HG03342 (cell line): ENCODE measurements around the gene E2F8.

ENCODE experiments used
- ATAC-seq: cut with Tn5 transposase; IDR thresholded peaks from one replicate; pipeline ENCODE4 v1.9.1; 2021; ENCODE audit warnings: mild to moderate bottlenecking, moderate library complexity; ENCODE audit not compliant: unreplicated experiment

The E2F8 gene

DNA sequence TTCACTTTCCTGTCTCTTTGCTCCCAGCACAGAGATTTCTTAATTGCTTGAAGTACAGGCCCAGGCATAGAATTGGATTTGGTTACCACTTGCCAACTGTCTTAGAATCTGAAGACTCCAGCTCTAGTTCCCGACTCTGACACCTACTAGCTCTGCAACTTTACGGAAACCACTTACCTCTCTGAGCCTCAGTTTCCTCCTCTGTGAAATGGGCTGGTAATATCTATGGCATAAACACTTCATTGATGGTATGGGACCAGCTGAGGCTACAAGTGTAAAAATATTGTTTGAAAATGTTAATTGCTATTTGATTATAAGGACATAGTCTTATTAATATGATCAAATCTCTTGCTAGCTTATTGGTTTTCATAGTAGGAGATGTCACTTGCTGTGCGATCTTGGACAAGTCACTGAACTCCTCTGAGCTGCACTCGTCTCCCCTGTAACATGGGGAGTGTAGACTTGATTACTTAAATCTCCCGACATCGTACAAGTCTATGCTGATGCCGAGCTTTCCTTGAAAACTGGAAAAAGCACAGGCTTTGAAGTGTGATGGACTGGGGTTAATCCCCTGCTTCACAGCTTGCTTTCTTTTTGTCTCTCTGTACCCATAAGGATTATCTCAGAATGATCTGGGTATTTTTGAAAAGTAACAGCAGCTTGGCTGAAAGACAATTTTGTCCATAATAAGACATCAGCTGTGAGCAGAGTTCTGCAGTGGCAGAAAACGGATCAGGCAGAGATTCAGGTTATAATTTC lies 11.8 kb upstream of the E2F8 start:
- no peak for ATAC-seq

DNA sequence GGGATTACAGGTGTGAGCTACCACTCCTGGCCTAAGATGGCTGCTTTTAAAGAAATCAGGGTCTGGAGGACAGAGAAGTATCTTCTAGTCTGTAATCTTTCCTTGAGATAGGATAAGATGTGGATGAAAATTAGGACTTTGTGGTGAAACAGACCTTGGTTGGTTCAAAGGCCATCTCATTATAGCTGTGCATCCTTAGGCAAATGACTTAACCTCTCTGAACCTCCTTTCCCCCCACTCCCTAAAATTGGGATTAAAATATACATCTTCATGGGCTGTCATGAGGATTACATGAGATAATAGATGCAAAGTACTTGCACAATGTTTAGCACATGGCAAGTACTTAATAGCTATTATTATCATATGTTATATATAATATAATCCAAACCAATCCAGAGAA lies 10.8 kb upstream of the E2F8 start:
- no peak for ATAC-seq

DNA sequence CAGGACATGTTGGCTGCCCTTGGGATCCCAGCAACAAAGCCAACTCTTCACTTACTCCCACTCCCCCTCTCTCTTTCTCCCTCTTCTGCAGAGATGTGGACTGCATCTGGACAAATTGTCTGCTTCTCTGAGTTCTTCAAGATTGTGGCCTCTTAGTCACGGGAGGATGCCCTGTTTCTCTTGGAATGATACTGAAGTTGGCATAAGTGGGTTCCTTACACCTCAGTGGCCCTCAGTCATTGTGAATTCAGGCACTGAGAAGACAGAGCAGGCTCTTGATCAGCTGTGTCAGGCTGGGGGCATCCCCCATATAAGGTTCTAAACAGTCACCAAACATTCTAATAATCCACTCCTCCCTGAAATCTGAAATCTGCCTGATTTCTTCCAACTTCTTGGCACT lies 6.1 kb upstream of the E2F8 start:
- ATAC-seq: no peak

DNA sequence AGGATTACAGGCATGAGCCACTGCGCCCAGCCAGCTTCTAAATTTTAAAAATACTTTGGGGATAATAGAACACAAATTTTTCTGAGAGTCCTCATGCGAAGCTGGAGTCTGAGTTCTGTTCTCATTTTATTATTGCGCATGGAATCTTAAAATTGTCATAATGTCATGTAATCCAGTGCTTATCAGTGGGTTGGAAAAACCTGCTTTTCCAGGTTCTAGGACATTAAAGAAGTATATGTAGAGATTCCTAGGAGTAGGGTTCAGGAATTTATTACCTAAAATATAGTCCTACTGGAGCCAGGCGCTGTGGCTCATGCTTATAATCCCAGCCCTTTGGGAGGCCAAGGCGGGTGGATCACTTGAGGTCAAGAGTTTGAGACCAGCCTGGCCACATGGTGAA lies 4.6 kb upstream of the E2F8 start:
- ATAC-seq: no peak

DNA sequence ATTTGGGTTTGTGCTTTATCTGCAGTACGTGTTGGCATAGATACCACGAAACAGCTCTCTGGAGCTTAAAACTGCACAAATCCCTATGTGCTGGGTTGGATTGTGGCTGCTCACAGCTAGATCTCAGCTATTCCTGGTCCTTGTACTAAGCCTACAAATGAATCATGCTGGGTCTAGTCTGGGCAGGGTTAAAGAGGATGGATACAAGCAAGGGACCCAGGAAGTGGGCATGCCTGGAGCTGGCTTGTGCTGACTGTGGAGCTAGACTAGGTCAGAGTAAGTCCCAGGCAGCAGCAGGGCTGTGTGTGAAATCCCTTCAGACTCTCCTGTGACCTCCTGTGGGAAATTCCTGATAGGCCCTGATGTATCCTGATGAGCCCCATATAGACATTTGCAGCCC lies 3.9 kb upstream of the E2F8 start:
- no peak for ATAC-seq

DNA sequence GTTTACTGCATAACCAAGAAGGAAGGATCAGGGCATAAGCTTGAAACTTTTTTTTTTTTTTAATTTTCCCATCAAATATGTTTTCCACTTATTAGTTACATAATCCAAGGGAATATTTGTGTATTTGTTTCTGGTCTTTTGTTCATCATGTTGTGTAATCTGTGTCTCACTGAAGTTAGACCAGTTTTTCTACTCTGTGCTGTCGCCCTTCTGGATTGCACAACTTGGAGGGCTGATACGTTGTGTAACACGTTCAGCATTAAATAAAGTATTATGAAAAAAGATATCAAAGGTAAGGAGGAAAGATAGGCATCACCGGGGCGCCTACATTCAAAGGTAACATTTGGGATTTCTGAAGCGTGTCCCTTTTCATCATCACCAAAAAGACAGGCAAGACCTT lies 3.3 kb upstream of the E2F8 start:
- ATAC-seq: no peak

DNA sequence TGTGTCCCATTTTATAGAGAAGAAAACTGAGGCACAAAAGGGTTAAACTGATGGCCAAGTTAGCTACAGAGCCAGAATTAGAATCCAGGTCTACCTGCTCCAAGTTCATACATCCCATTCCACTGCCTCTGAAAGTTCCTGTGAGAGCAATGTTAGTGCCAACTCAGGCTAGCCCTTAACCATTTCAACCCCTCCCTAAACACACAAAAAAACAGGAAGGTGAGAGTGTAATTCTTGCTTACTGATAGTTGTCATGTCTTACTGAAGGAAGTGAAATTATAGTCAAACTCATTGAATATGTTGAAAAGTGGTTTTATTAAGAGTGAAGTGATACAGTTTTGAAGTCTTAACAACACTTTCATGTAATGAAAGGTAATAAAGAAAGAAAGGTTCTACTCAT lies 2.9 kb upstream of the E2F8 start:
- no peak for ATAC-seq

DNA sequence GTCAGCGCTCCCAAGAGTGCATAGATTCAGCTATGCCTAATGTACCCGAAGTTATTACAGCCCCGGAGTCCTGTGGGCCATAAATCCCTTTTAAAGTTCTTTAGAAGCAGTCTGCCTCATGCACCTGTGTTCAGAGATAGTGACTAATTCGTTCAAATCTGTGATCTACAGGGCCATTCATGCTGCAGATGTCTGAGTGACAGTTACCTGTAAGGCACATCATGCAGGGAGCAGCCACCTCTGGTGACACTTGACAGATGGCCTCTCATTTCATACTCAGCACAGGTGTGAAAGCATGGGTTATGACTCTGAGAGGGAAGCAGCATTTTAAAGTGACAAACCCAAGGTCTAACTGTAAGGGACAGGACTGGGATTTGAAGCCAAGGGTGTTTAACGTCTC lies 2.4 kb upstream of the E2F8 start:
- no peak for ATAC-seq

DNA sequence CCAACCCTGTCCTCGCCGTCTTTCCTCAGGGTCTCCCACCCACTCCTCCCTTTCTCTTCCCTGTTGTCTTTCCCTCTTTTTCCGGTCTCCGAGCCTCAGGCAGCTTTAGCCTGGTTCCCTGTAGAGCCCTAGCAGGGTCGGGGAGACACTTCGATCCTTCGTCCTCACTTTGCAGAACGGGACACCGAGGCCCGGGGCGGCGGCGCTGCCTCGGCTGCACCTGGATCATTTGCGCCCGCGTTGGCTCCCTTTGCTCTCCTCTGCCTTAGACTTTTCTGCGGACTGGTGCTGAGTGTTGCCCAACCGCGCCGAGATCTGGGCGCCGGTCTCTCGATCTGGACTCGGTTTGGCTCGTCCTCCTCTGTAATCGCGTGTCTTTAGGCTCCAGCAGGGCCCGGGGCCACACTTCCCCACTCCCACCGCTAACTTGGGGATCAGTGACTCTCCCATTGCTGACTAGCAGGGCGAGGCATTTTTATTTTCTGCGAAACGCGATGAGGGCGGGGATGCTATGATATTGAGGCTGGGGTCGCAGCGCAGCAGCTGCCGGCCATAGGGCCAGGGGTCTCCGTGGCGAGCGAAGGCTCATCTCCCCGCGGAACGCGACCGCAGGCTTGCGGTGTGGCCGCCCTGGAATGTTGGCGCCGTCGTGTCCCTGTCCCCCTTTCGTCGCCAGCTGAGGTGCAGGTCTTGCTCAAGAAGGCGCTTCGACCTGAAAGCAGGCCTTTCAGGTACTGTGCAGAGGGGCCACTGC lies 1.6 kb upstream of the E2F8 start:
- ATAC-seq: no peak

DNA sequence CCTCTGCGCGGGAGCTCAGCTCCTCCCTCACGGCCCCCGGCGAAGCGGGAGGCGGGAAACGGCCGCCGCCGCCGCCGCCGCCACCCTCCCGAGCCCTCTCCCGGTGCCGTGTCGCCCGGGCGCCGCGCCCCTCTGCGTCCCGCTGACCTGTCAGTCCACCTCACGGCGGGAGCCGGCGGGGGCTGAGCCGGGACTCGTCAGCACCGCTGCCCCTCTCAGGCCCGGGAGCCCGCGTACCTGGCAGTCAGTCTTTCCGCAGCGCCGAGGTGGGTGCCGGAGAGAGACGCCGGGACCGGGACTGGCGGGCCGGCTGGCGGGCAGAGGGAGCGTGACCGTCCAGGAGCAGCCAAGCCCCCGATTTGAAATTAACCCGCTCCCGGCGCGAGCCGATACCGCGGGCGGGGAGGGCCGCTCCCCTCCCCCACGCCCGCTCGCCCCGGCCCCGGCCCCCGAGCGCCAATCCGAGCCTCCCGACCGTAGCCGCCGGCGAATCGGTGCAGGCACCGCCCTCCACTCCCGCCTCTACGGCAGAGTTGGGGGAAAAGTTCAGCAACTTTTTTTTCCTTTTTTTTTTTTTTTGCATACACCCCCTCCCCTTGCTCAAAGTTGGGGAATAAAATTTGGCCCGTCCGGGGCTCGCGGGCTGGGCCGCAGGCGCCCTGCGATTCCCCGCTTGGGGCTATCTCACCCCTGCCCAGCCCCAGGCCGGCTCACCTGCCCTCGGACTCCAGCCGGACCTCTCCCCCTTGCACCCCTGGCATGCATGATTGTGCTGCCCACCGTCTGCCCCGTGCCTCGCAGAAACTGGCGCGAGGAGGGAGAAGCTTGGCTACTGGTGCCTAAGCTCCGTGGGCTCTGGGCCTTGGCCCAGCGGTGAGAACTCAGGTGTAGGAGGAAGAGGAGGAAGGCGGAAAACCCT lies 774 bp upstream of the E2F8 start:
- peak; percentile 30 for ATAC-seq

DNA sequence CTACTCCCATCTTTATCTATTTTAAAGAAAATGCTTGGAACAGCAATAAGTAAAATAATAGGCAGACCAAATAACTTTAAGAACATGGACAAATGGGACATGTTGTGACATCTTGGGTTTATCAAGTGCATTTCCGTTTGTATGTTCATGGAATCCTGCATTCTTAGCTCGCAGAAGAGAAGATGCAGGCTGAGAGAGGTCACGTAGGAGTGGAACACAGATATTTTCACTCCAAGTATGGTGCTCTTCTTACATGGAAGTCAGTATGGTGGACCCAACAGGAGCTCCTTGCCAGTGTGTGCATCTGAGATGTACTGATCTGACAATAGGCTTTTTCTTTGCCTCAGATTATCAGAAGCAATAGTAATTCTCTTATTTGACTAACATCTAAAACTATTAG lies 1.7 kb downstream of the E2F8 start:
- ATAC-seq: no peak

DNA sequence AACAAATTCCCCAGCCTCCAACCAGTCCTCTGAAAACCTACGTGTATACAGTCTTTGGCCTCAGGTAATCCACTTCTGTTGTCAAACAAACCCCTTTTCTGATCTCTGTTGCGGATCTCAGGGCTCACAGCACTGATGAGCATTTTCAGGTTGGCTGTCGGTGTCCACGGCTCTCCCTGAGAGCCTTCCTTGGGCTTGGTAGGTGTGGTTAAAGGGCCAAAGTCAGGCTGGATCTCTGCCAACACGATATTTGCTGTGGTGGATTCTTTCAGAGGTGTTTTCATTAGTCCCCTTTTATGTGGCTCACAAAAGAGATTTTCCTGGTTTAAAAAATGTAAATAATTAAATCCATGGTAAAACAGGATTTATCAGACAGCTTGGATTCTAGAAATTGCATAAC lies 2.9 kb downstream of the E2F8 start:
- ATAC-seq: no peak

DNA sequence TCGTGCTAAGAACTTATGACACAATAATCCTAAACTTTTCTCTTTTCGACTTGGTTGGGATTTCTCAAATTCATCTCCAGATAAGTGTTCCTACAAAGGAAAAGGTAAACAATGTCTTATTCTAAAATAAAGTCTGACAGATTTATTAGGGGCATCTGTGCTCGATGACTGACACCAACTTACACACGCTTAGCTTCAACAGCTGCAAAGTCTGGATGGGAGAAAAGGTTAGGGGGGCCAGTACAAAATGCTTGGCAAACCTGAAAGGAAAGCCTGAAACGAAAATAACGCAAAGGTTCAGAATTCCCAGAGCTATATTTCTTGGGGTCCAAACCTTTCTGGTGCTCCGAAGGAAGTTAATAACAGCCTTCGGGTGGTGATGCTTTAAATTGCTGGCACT lies 3.4 kb downstream of the E2F8 start:
- no peak for ATAC-seq

DNA sequence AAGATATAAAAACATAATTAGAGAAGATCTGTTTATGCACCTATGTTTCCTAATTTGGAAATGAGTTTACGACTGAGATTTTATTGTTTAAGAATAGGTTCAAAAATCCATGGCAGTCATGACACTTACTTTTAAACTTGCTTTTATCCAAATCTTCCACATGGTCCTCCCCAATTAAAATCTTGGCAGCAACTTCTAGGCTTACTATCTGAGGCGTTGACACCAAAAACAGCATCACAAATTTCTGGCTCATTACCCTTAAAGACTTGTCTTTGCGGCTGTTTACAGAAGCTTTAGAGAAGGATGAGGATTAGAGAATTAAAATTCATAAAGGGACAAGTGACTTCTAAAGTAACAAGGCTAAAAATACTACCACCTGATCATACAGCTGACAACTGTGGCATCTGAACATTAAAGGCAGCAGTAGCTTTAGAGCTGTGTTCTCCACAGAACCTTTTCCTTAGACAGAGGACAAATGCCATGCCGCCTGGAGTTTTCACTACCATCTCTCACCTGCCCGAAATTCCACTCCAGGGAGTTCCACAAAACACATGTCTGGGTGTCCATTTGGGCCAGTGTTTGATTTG lies 6.4 kb downstream of the E2F8 start:
- no peak for ATAC-seq

DNA sequence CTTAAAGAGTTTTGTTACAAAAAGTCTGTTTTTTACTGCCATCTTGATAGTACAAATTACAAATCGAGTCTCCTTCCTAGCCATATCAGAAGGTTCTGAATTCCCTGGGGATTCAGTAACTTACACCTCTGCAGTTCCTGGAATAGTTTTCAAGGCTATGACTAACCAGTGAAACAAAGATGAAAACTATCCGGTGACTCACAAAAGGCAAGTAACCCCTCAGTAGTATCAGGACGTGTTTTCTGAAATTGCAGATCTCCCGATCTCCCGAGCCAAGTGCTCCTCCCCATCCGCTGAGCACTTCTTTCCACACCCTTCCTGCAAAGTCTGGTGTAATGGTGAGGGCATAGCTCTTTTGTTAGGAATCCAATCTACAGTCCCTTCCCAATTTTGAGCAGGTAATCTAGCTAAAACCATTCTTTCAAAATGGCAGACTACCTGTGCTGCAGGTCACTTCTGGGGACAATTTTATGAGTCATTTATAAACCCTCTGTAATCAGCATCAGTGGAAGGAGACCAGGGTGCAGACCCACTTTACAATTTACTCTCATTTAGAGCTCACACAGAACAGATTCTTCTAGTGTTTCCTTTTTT lies 7.7 kb downstream of the E2F8 start:
- no peak for ATAC-seq

DNA sequence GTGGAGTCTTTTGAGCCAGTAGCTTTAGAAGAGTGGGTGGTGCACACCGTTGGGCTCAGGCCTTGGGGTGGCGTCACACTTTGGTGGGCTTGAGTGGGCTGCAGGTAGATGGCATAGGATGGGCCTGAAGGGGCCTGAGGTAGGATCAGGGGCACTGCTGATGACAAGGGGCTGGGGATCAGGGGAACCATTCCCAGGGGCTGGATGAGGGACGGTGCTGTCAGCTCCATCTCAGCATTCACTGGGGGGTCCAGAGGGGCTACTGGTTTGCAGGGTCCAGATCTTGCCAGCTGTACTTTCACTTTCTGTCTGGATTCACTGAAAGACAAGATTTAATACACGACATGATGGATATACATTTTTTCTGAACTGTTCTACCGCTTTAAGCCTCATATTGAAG lies 11.1 kb downstream of the E2F8 start:
- no peak for ATAC-seq

DNA sequence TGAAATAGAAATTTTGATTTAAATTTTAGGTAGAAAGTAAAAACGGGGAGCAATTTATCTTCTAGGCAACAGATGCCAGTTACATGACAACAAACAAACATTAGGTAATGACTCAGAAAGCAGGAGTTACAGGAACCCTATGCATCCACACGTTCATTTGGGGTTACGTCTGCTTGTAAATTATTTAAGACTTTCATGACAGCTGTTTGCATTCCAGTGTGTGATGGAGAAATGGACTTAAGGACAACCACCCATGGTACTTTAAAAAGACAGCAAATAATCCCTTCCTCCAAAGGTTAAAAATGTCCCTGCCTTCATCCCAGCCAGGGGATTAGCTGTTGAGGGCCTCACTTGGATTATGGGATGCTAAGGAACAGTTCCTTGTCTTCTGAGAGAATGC lies 11.8 kb downstream of the E2F8 start:
- no peak for ATAC-seq

DNA sequence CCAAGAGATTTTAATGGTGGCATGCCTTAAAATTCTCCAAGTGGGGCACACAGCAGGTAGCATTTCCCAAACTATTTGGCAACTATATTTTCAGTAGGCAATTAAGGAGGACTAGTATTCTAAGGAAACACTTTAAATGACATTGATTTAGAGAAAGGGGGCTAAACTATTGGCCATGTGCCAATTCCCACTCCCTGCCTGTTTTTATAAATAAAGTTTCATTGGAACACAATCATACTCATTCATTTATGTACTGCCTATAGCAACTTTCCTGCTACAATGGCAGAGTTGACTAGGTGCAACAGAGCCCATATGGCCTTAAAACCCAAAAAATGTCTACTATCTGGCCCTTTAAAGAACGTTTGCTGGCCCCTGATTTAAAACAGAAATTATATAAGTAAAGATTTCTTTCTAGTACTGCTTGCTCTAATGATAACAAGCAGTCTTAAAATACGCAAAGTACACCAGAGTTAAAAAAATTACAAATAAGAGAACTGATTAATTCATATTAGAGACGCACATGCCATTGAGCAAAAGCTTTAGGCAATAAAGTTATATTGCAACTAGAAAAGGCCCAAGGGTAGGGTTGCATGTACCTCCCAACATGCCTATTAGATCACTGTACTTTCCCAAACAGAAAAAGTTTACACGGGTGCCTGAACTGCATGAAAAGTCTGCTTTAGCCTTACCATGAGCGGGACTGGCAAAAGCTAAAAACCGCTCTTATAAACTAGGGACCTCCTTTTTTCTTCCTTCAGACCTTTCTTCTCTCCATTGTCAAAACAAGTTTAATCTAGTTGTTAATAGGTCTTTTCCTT lies 14.2 kb downstream of the E2F8 start:
- no peak for ATAC-seq

DNA sequence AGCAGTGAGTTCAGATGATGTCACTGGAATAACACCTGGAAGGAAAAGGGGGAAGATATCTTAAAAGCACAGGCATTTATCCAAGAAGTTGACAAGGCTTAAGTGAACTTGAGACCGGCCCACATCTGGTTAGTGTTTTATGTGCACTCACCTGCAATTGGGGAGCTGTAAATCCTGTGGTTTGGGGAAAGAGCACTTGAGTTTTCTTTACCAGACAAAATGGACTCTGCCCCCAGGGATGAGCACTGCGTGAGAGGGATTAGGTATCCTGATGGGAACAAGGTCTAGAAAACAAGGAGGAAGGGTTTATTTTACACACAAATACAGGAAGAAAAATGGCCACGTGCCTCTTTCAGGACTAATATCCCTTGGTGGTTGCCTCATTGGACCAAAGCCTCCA lies 15.2 kb downstream of the E2F8 start:
- ATAC-seq: no peak

DNA sequence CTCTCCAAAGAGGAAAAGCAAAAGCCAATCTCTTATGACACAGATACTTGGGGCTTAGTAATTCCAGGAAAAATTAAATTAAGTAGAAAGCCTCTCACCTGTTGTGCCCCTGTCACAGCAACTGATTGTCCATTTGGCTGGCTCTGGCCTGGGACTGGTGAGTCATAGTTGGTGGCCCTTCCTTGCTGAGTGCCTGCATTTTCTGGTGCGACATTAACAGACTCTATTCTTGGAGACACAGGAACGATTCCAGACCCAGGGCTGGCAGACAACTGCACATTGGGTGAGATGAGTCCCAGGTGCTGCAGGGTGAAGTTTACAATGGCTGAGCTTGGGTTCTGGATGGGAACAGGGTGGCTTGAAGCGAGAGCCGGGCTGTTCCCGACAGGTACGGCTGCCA lies 15.6 kb downstream of the E2F8 start:
- no peak for ATAC-seq
